ENCODE results near the gene MAVS. TPM values are rescaled to one million over a fixed set of nuclear protein-coding genes. Genes with fewer than 3 reads are reported as not detected.
A peak's percentile ranks its signal among the peaks of the same experiment; 100 is the strongest.

MAVS gene
- total RNA-seq, 4 donors from 2014 or later = 70.3 to 104 (median 81.8) TPM

DNA sequence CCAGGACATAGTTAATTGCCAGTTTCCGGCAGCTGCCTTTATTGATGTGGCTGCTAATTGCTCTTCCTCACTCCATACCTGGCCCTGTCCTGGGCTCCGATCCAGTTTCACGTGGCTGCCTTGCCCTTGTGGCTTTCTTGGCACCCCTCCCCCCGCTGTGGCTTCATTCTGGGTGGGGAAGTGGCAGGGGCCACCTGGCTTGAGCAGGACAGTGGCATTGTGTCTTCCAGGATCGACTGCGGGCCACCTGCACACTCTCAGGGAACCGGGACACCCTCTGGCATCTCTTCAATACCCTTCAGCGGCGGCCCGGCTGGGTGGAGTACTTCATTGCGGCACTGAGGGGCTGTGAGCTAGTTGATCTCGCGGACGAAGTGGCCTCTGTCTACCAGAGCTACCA is 10.8 kb downstream of the MAVS start:
- in situ Hi-C loops (cut with MboI; ENCODE audit: low pct_ligation_motif_present in 1 of 4, low pct_unique_long_range_greater_than_20kb in 1 of 4, low sequenced_read_pairs in 3 of 4) = no loop called here
- Histone ChIP-seq H3K27me3 (no peaks in the 10 kb centered on the region), H3K4me3 (no peak overlapping the region), H3K4me1 (peaks cover 0 to 11% (median 5%) of the 10 kb centered on the region in 4 donors), H3K9me3 (no peaks in the 10 kb centered on the region), H3K36me3 (peaks cover 0 to 69% (median 29%) of the 10 kb centered on the region in 4 donors), H3K27ac (no peak overlapping the region)
- DNase-seq = peak; percentile 32
- intact Hi-C loops (cut with DNase I; ENCODE audit: low total_unique reads) = no loop called here
- 48 to 60% methylated on average over 1 to 14 of the region's 14 CpGs for WGBS, 2 donors (ENCODE audit: low coverage in 1 of 2)
- TF ChIP-seq POLR2AphosphoS5 (IDR thresholded peaks at IDR 0.05) (no peak), POLR2A (IDR thresholded peaks at IDR 0.05) (no peak), CTCF (IDR thresholded peaks at IDR 0.05) (no peak), EP300 (IDR thresholded peaks at IDR 0.05; ENCODE audit: low read depth) (no peak)

- no peak overlapping the region for H3K27ac ChIP-seq
- in situ Hi-C loops (cut with MboI; ENCODE audit: low pct_ligation_motif_present in 1 of 4, low pct_unique_long_range_greater_than_20kb in 1 of 4, low sequenced_read_pairs in 3 of 4) (no loop called here), intact Hi-C loops (cut with DNase I; ENCODE audit: low total_unique reads) (no loop called here)
- TF ChIP-seq CTCF (IDR thresholded peaks at IDR 0.05) (no peak), POLR2AphosphoS5 (IDR thresholded peaks at IDR 0.05) (no peak), EP300 (IDR thresholded peaks at IDR 0.05; ENCODE audit: low read depth) (no peak), POLR2A (IDR thresholded peaks at IDR 0.05) (no peak)
- H3K4me3 ChIP-seq = no peak overlapping the region
- DNase-seq = no peak
- H3K9me3 ChIP-seq = no peaks in the 10 kb centered on the region
- peaks cover 0 to 9% (median 4%) of the 10 kb centered on the region in 4 donors for H3K4me1 ChIP-seq
- H3K36me3 ChIP-seq = peaks cover 0 to 82% (median 38%) of the 10 kb centered on the region in 4 donors
- no peaks in the 10 kb centered on the region for H3K27me3 ChIP-seq
- 86 to 93% methylated on average over 6 of the region's 6 CpGs for WGBS, 2 donors (ENCODE audit: low coverage in 1 of 2)
These were observed 12.1 kb downstream of the MAVS start for GRCh38 chr20:3858689-3859088.

GRCh38 chr20:3861191-3861590 is 14.6 kb downstream of the MAVS start:
- 92% methylated on average over 7 of the region's 7 CpGs; no CpG with 5 or more reads in 1 of the 2 donors for WGBS, 2 donors (ENCODE audit: low coverage in 1 of 2)
- peaks cover 0 to 5% (median 0%) of the 10 kb centered on the region in 4 donors for H3K4me1 ChIP-seq
- no peaks in the 10 kb centered on the region for H3K27me3 ChIP-seq
- DNase-seq = no peak
- no peak overlapping the region for H3K27ac ChIP-seq
- peaks cover 0 to 95% (median 52%) of the 10 kb centered on the region in 4 donors for H3K36me3 ChIP-seq
- intact Hi-C loops (cut with DNase I; ENCODE audit: low total_unique reads) (no loop called here), in situ Hi-C loops (cut with MboI; ENCODE audit: low pct_ligation_motif_present in 1 of 4, low pct_unique_long_range_greater_than_20kb in 1 of 4, low sequenced_read_pairs in 3 of 4) (no loop called here)
- H3K9me3 ChIP-seq = no peaks in the 10 kb centered on the region
- no peak for TF ChIP-seq CTCF (IDR thresholded peaks at IDR 0.05)
- TF ChIP-seq POLR2AphosphoS5 (IDR thresholded peaks at IDR 0.05) = no peak
- TF ChIP-seq POLR2A (IDR thresholded peaks at IDR 0.05) = no peak
- TF ChIP-seq EP300 (IDR thresholded peaks at IDR 0.05; ENCODE audit: low read depth) = no peak
- H3K4me3 ChIP-seq = no peak overlapping the region

DNA sequence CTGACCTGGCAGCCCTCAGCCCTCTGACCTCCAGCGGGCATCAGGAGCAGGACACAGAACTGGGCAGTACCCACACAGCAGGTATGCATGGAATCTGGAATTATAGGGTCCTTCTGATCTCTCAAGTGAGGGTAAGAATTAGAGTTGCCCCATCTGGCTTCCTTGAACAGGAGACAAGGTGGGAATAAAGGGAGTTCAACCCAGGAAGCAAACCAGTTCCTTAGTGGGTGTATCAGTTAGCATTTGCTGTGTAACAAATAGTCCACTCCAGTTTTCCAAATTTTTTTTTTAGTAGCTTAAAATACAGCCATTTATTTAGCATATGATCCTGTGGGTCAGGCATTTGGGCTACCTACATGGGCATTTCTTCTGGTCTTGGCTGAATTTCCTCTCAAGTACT is 15.7 kb downstream of the MAVS start:
- 86% methylated on average over 1 of the region's 1 CpG; no CpG with 5 or more reads in 1 of the 2 donors for WGBS, 2 donors (ENCODE audit: low coverage in 1 of 2)

More for the DNA sequence above, 15.7 kb downstream of the MAVS start:
- TF ChIP-seq EP300 (IDR thresholded peaks at IDR 0.05; ENCODE audit: low read depth) = no peak
- TF ChIP-seq POLR2AphosphoS5 (IDR thresholded peaks at IDR 0.05) = no peak
- no peak for TF ChIP-seq CTCF (IDR thresholded peaks at IDR 0.05)
- no peak for TF ChIP-seq POLR2A (IDR thresholded peaks at IDR 0.05)
- intact Hi-C loops (cut with DNase I; ENCODE audit: low total_unique reads) (no loop called here), in situ Hi-C loops (cut with MboI; ENCODE audit: low pct_ligation_motif_present in 1 of 4, low pct_unique_long_range_greater_than_20kb in 1 of 4, low sequenced_read_pairs in 3 of 4) (no loop called here)
- DNase-seq = no peak
- H3K27ac ChIP-seq = no peak overlapping the region
- no peak overlapping the region for H3K4me3 ChIP-seq
- H3K4me1 ChIP-seq = peaks cover 0 to 1% (median 0%) of the 10 kb centered on the region in 4 donors
- peaks cover 0 to 90% (median 51%) of the 10 kb centered on the region in 4 donors for H3K36me3 ChIP-seq
- no peaks in the 10 kb centered on the region for H3K9me3 ChIP-seq
- H3K27me3 ChIP-seq = no peaks in the 10 kb centered on the region

Data from transverse colon (tissue), 4 donors.